ENCODE measurements around the gene NDUFA7. TPM values are rescaled to one million over a fixed set of nuclear protein-coding genes. Genes with fewer than 3 reads are reported as not detected.
"Not testable (repeated sequence)": the region's sequence is repeated elsewhere in the genome, so short reads cannot be mapped to it uniquely, and the experiment has no call there.

The NDUFA7 gene
- polyA plus RNA-seq, 1 of the 3 experiments (the other 2 are of a cell fraction) = 111 TPM

- TF ChIP-seq, protein P1, sequence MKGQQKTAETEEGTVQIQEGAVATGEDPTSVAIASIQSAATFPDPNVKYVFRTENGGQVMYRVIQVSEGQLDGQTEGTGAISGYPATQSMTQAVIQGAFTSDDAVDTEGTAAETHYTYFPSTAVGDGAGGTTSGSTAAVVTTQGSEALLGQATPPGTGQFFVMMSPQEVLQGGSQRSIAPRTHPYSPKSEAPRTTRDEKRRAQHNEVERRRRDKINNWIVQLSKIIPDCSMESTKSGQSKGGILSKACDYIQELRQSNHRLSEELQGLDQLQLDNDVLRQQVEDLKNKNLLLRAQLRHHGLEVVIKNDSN (IDR thresholded peaks at IDR 0.05; ENCODE audit: borderline replicate concordance, low read depth) = no peak
- TF ChIP-seq, protein P2, sequence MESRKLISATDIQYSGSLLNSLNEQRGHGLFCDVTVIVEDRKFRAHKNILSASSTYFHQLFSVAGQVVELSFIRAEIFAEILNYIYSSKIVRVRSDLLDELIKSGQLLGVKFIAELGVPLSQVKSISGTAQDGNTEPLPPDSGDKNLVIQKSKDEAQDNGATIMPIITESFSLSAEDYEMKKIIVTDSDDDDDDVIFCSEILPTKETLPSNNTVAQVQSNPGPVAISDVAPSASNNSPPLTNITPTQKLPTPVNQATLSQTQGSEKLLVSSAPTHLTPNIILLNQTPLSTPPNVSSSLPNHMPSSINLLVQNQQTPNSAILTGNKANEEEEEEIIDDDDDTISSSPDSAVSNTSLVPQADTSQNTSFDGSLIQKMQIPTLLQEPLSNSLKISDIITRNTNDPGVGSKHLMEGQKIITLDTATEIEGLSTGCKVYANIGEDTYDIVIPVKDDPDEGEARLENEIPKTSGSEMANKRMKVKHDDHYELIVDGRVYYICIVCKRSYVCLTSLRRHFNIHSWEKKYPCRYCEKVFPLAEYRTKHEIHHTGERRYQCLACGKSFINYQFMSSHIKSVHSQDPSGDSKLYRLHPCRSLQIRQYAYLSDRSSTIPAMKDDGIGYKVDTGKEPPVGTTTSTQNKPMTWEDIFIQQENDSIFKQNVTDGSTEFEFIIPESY (IDR thresholded peaks at IDR 0.05; ENCODE audit: borderline replicate concordance, low read depth) = peak; percentile 61; the same call in 1 of the 2 replicates
- TF ChIP-seq SIN3A (IDR thresholded peaks at IDR 0.05; ENCODE audit: borderline replicate concordance, low read depth, low read length) (no peak), CTCF (IDR thresholded peaks at IDR 0.05) (no peak)
These were observed 34.6 kb upstream of the NDUFA7 start (continued) for GRCh38 chr19:8355631-8356402.

GRCh38 chr19:8352845-8353244 is 31.7 kb upstream of the NDUFA7 start:
- H2AFZ ChIP-seq (ENCODE audit: low read depth) = peak overlapping the region; percentile 56; the same call in 1 of the 2 replicates
- H3K9ac ChIP-seq; H3K27ac ChIP-seq (ENCODE audit: low read depth in 2 of 2, low read length in 1 of 2); H3K27me3 ChIP-seq (ENCODE audit: insufficient read depth); H3K79me2 ChIP-seq (ENCODE audit: insufficient read depth); H3K9me2 ChIP-seq; H3K9me3 ChIP-seq; H4K20me1 ChIP-seq (ENCODE audit: insufficient read depth); DNase-seq; H3K4me3 ChIP-seq (ENCODE audit: low read depth in 2 of 2, low read length in 1 of 2); H3K36me3 ChIP-seq (replicated peaks in 1 of 2; ENCODE audit: control insufficient read depth in 1 of 2, insufficient read depth in 2 of 2, low read length in 1 of 2); POLR2A ChIA-PET: not testable (repeated sequence)
- peaks cover 36% of the 10 kb centered on the region for H3F3A ChIP-seq (replicated peaks; ENCODE audit: insufficient read depth)
- peak overlapping the region; percentile 71; the same call in 1 of the 2 replicates for H3K4me2 ChIP-seq
- CTCF ChIA-PET = interaction anchor here (1.2 to 3.8 kb wide), 20 partner anchors 10 to 302 kb away, joined by 3 to 78 read pairs (median 14); partner anchors contain the start of genes CD320, KANK3, MARCHF2 and RAB11B
- 77% methylated on average over 4 of the region's 5 CpGs for WGBS (ENCODE audit: low lambda C conversion rate)
- peaks cover 0 to 12% of the 10 kb centered on the region in 2 experiments; a peak in 2 of 4 replicates for H3K4me1 ChIP-seq (ENCODE audit: control insufficient read depth in 1 of 2, insufficient read depth in 2 of 2, low read depth in 1 of 2, low read length in 1 of 2)

GRCh38 chr19:8352134-8352827 is 31.1 kb upstream of the NDUFA7 start:
- Histone ChIP-seq H3K79me2 (ENCODE audit: insufficient read depth) (peaks cover 5% of the 10 kb centered on the region; the same call in 1 of the 2 replicates), H3K4me2 (peak overlapping the region; percentile 71), H2AFZ (ENCODE audit: low read depth) (peak overlapping the region; percentile 56; the same call in 1 of the 2 replicates), H3F3A (replicated peaks; ENCODE audit: insufficient read depth) (peaks cover 36% of the 10 kb centered on the region), H3K27ac (ENCODE audit: low read depth in 2 of 2, low read length in 1 of 2) (no peak overlapping the region), H3K9me2 (no peaks in the 10 kb centered on the region), H3K9ac (no peak overlapping the region), H3K9me3 (no peaks in the 10 kb centered on the region), H3K4me1 (ENCODE audit: control insufficient read depth in 1 of 2, insufficient read depth in 2 of 2, low read depth in 1 of 2, low read length in 1 of 2) (peaks cover 0 to 12% of the 10 kb centered on the region in 2 experiments; a peak in 2 of 4 replicates), H3K27me3 (ENCODE audit: insufficient read depth) (no peaks in the 10 kb centered on the region), H3K36me3 (replicated peaks in 1 of 2; ENCODE audit: control insufficient read depth in 1 of 2, insufficient read depth in 2 of 2, low read length in 1 of 2) (no peaks in the 10 kb centered on the region), H3K4me3 (ENCODE audit: low read depth in 2 of 2, low read length in 1 of 2) (no peak overlapping the region; a peak in 1 of 4 replicates), H4K20me1 (ENCODE audit: insufficient read depth) (no peaks in the 10 kb centered on the region)
- ChIA-PET CTCF (interaction anchor here (1.3 to 3.8 kb wide), 11 partner anchors 10 to 229 kb away, joined by 3 to 78 read pairs (median 25); partner anchors contain the start of genes KANK3, MARCHF2 and RAB11B), POLR2A (no interaction called here)
- TF ChIP-seq SMC3 (IDR thresholded peaks at IDR 0.05; ENCODE audit: low read depth, low read length) (no peak), YY1 (IDR thresholded peaks at IDR 0.05; ENCODE audit: low read depth) (no peak)
- no peak for DNase-seq
- WGBS (ENCODE audit: low lambda C conversion rate) = 17% methylated on average over 10 of the region's 10 CpGs

- DNase-seq; H3K79me2 ChIP-seq (ENCODE audit: insufficient read depth); H3K9ac ChIP-seq; POLR2A ChIA-PET; H3K27me3 ChIP-seq (ENCODE audit: insufficient read depth); H3K36me3 ChIP-seq (replicated peaks in 1 of 2; ENCODE audit: control insufficient read depth in 1 of 2, insufficient read depth in 2 of 2, low read length in 1 of 2); H3K4me3 ChIP-seq (ENCODE audit: low read depth in 2 of 2, low read length in 1 of 2); H2AFZ ChIP-seq (ENCODE audit: low read depth); H3K4me2 ChIP-seq; H3K27ac ChIP-seq (ENCODE audit: low read depth in 2 of 2, low read length in 1 of 2); H3K9me3 ChIP-seq; H3K4me1 ChIP-seq (ENCODE audit: control insufficient read depth in 1 of 2, insufficient read depth in 2 of 2, low read depth in 1 of 2, low read length in 1 of 2); H3K9me2 ChIP-seq; H4K20me1 ChIP-seq (ENCODE audit: insufficient read depth): not testable (repeated sequence)
- peaks cover 14% of the 10 kb centered on the region for H3F3A ChIP-seq (replicated peaks; ENCODE audit: insufficient read depth)
- CTCF ChIA-PET = interaction anchor here (0.8 to 1.8 kb wide), 3 partner anchors 10 to 48 kb away, joined by 3 to 5 read pairs (median 3); no protein-coding TSS in a partner anchor
- 69% methylated on average over 8 of the region's 8 CpGs for WGBS (ENCODE audit: low lambda C conversion rate)
These were observed 28.6 kb upstream of the NDUFA7 start for GRCh38 chr19:8349629-8350372.
